GM19193 (cell line): ENCODE data around the gene RAD51D.

Experiments
- POLR2A ChIP-seq: IDR thresholded peaks from 4 replicates; pipeline ENCODE4 v1.6.1; 2011; ENCODE audit not compliant: insufficient read depth, insufficient read length; ENCODE audit errors: extremely low read depth

Gene RAD51D

DNA sequence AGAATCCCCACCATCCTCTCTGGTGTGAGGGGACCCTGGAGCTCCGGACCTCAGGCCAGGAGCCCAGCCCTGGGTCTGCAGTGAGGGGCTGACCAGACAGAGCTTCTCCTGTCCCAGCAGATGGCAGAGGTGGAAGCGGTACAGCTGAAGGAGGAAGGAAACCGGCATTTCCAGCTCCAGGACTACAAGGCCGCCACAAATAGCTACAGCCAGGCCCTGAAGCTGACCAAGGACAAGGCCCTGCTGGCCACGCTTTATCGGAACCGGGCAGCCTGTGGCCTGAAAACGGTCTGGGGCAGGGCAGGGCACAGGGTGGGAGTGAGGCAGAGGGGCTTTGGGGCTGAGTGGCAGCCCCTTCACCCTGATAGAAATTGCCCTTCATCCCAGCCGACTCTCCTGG is 28.5 kb upstream of the RAD51D start:
- TF ChIP-seq POLR2A, result no peak

DNA sequence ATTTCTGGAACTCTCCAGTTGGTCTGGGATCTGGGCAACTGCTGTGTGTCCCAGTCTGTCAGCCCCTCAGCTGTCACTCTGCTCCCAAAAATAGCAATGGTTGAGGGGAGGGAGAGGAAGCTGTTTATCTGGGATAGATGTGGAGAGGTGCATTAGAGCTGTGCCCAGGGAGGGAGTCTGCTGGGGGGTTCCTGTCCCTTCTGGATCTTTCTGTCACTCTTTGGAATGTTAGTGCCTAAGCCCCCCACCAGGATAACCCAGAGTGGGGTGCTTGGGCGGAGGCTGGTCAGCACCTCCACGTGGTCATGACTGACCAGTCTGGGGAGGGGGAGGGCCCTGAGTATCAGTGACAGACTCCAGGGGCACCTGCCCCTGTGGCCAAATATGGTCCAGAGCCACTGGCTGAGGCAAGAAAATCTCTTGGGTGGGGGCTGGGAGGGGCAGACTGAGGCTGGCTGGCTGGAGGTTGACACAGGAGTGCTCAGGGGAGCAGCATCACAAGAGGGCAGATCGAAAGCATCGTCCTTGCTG is 27.8 kb upstream of the RAD51D start, which contains the start of gene UNC45B:
Gene UNC45B (plus strand): TSS at position 443 of the 531 bp plus-strand sequence. CDS start 447 bp downstream, outside the sequence.
- TF ChIP-seq POLR2A, result no peak

DNA sequence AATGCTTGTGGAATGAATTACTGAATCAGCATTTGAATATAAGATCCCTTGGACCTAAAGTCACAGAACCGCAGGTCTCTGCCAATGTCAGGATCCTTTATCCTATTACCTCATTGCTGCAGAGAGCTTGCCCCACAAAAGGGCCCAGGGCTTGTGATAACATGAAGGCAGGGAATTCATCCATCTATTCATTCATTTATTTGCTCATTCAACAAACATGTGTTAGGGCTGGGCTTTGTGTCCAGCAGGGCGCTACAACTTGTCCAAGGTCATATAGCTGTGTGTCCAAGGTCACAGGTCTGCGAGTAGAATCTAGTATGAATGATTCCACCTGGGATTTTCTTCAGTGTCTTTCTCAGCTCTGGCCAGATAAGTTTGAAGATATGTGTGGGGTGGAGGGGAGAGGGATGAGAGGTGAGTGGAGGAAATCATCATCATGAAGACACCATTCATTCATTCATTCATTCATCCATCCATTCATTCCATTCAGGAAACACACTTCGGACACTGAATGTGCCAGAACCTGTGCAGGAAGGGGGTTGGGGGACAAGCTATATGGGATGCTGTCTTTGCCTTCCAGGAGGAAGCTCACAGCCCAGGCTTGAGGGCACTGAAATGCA is 26.7 kb upstream of the RAD51D start:
- no peak for TF ChIP-seq POLR2A

DNA sequence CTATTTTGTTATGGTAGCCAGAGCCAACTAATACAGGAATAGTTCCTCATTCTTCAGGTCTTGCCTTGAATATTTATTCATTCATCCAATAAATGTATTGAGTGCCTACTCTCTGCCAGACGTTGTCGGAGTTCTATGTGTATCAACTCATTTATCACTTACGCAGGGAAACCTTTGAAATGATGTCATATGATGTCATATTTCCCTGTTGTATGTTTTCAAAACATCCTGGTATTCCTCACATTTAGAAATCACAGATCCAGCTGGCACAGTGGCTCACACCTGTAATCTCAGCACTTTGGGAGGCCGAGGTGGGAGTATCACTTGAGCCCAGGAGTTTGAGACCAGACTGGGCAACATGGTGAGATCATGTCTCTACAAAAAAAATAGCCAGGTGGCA is 25.2 kb upstream of the RAD51D start:
- TF ChIP-seq POLR2A, result no peak

DNA sequence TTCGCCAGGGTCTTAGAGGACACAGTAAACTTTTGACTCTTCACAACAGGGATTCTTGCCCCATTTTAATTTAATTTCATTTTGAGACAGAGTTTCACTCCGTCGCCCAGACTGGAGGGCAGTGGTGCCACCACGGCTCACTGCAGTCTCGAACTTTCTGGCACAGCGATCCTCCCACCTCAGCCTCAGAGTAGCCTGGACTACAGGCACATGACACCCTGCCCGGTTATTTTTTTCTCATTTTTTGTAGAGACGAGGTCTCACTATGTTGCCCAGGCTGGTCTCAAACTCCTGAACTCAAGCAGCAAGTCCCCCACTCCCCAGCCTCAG is 22.8 kb upstream of the RAD51D start:
- no peak for TF ChIP-seq POLR2A

DNA sequence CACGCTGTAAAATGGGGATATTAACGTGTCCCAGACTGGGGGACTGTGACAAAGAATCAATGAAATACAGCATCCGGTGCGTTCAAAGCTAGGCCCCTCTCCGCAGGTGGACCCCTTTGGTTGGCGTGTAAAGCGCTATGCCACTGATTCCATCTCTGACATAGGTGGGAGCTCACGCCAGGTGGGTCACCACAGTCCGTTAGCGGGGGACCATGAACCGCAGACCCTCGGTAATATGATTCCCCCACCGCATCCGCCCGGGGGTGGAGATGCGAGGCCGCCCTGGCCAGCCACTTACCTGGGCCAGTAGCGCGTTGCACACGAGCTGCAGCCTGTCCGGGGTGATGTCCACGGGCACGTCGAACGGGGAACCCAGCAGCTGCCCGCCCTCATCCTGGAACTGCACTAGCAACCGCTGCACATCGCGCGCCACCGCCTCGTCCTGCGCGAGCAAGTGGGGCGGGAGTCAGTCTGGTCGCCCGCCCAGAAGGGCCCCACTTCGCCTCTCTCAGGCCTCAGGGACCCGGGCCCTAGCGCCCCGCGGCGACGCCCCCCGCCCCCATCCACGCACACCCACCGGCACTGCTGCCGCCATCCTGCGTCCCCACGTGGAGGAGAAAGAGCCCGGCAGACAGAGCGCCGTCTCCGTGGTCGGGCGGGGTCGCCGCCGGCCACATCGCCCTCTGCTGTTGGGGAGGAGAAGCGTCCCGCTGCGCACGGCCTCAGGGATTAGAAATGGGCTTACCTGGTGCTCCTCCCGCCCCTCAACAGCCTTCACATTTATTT is 22.2 kb upstream of the RAD51D start, which contains the start of gene NLE1:
Gene NLE1 (minus strand): TSS at position 623 of the 786 bp plus-strand sequence. CDS start 28 bp downstream, at position 595.
- peak; percentile 70 for TF ChIP-seq POLR2A

DNA sequence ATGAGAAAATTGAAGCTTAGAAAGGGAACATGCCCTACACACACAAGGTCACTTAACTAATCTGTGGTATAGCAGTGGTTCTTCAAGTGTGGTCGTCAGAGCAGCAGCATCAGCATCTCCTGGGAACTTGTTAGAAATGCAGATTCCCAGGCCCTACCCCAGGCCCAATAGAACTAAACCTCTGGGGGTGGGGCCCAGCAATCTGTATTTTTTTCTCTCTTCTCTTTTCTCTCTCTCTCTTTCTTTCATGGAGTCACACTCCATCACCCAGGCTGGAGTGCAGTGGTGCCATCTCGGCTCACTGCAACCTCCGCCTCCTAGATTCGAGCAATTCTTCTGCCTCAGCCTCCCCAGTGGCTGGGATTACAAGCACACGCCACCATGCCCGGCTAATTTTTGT is 18.6 kb upstream of the RAD51D start:
- no peak for TF ChIP-seq POLR2A

DNA sequence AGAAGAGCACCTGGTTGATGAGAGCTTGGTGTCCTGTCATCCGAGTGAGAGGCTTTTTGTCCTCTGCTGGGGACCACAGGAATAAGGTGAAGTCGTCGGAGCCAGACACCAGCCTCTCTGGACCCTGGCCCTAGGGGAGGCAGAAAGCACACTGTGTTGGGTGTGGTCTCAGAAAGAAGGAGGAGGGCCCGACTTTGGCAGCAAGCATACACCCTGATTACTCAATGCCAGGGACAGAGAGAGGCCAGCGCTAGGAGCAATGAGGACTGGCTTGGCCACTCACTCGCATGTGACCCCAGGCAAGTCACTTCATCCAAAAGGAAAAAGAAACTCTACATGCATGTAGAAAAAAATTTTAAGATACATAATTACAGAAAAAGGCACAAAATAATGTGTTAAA is 15.7 kb upstream of the RAD51D start:
- TF ChIP-seq POLR2A, result no peak

DNA sequence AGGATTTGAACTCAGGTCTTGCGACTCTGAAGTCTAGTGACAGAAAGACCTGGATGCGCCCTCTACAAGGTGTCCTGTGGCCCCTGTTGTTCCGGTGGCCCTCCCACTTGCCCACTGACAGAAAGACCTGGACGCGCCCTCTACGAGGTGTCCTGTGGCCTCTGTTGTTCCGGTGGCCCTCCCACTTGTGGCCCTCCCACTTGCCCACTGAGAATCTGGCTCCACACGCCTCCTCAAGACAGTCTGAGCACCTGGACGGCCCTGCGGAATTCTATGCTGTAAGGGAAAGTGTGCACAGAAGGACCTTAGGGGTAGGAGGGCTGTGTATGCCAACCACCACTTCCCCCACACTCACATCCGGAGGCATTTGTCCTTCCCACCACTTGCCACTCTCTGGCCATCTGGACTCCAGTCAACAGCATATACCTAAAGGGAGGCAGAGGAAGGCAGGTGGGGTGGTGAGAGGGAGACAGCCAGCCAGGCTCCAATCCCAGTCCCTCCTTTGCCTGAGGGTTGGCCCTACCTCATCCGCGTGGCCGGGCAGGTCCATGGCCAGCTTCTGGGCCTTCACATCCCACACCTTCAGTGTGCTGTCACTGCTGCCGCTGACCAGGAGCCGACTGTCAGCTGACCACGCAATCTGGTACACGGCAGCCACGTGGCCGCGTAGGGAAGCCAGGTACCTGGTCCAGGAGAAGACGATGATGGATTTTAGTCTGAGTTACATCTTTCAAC is 13.3 kb upstream of the RAD51D start:
- TF ChIP-seq POLR2A, result no peak

DNA sequence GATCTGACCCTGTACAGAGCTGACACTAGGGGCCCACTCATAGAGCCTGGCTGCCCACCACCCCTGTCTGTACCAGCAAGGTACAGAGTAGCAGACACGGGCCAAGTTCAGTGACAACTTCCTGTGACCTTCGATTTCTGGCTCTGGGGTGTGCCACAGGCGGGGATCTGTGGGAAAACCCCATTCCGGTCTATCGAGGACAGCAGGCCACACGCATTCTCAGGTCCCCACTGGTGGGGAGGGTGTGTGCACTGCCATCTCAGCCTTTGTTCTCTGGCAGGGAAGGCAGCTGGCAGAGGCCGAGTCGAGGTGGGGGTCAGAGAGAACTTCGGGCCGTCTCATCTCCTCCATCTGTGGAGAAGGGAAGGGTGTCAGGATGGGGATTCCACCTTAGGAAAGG is 12.4 kb upstream of the RAD51D start:
- no peak for TF ChIP-seq POLR2A

DNA sequence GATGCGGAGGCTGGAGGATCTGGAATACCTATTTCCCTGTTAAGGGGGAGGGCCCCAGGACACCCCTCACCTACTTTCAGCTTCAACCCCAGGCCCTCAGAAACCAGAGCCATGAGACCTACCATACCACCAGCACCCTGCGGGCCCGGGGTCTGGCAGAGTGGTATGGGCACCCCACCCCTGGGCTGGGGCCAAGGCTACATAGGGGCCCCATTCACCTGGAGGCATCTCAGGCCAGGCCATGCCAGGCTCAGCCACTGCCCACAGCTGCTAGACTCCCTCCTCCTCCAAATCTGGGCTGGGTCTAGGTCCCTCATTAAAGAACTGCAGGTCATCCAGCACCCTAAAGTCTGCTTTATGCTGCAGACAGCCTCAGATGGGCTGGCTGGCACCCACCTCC is 10.7 kb upstream of the RAD51D start:
- no peak for TF ChIP-seq POLR2A

DNA sequence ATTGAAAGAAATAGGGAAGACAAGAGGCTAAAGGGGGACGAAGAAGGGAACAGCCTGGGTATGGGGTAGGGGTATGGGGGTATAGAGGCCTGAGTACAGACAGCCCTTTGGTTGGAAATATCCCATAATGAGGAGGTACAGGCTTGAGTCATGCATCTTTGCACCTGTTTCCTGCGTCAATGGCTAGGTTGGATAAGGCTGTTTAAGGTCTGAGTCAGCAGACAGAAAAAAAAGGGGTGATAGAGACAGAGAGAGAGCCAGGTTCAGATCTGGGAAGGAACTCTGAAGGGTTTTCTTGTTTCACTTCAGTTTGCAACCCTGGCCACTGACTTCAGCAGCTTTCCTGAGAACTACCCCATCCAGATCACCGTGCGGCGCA is 10.3 kb upstream of the RAD51D start:
- TF ChIP-seq POLR2A, result no peak

DNA sequence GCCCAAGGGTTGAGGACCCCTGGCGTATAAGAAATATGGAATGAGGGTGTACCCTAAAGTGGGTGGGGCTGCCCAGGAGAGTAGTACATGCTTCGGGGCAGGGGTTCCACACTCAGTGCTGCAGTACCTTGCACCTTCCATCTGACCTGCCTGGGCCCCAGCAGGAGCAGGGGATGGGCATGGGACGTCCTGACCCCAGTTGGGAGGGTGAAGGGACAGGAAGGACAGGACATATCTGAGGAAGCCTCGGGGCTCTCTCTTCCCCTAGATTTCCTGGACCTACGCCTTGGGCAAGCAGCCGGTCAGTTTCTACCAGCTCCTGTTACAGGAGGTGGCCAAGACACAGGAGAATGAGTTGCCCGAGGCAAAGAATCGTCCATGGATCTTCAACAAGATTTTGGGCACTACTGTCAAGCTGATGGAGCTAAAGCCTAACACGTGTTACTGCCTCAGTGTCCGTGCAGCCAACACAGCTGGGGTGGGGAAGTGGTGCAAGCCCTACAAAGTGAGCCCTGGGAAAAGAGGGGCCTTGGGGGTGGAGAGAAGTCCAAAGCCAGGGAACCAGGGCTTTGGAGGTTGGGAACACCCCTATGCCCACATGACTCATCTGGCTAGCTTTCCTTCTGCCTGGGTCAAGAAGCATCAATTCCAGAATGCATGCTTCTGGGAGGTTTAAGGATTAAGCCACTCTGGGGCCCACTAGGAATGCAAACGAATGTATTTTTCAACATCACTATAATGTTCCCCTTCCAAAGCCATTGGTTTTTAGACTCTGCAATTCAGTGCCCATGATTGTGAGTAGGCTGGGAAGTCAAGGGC is 9.7 kb upstream of the RAD51D start:
- TF ChIP-seq POLR2A, result no peak

DNA sequence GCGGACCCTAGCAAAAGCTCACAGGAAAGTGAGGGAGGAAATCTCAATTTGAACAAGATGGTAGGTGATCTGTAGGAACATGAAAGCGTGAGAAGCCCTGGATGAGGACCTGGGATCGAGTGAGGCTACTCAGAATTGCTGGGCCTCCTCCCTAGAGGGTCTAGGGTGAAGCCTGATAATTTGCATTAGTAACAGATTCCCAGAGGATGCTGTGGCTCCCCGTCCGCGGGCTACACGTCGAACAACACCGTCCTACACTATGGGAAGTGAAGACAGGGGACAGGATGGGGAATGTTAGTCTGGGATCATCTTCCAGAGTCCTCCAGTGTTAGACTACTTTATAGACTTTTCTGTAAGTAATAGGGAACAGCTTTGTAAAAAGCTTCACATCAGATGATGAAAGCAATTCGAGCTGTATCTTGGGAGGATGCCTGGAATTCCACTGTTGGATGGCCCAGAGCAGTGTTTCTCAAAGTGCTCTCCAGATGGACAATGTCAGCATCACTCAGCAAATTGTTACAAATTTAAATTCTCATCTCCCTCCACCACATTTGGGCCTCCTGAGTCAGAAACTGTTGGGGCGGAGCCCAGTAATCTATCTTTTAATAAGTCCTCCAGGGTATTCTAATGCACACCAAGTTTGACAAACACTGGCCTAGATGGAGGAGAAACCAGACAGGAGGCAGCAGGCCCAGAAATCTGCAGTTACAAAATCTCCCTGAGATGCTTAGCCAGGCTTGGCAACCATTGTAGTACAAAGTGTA is 8.3 kb upstream of the RAD51D start:
- no peak for TF ChIP-seq POLR2A

DNA sequence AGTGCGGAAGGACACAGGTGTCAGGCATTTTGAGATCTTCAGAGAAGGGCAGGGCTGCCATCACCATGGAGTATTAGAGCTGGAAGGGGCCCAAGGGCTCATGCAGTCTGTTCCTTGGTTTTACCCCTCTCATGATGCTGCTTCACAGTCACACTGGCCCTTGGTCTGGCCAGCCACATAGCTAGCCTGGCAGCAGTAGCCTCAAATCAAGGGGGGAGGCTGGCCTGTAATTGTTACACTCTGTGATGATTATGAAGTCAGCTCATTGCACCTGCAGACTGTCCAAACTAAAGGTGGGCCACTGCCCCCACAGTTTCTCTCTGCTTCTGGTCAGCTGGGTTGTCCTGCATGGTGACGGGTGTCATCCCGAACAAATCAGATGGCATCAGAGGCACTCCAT is 1.7 kb upstream of the RAD51D start, which contains the start of gene FNDC8:
Gene FNDC8 (plus strand): TSS at position 301 of the 400 bp plus-strand sequence. CDS start 79 bp downstream, at position 380.
- no peak for TF ChIP-seq POLR2A

DNA sequence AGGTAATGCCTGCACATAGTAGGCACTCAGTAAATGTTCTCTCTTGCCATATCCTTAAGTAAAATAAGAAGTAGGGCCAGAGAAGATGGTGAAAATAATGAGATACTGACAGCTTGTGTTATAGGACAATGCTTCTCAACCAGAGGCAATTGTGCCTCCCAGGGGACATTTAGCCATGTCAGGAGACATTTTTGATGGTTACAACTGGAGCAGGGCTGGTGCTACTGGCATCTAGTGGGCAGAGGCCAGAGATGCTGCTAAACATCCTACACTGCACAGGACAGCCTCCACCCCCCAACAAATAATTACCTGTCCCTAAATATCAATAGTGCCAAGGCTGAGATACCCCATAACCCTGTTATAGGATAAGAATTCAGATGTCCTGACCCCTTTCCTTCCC is 1.7 kb downstream of the RAD51D start:
- TF ChIP-seq POLR2A, result no peak
